Panc1 (cell line): ENCODE data around the gene TSC22D3. TPM values are rescaled to one million over a fixed set of nuclear protein-coding genes. Genes with fewer than 3 reads are reported as not detected.

Source experiments
- ATAC-seq: fragments of 200-7000 bp; cut with Tn5 transposase; 2 replicates; pipeline ENCODE4 v1.9.1; 2020; ENCODE audit warnings: mild to moderate bottlenecking, moderate library complexity
- BruUV-seq: library from RNA; stranded (reverse); fragments of 400-500 nt; replicated peaks from 2 replicates; lab custom pipeline; 2021; lab: Mats Ljungman, UMichigan
- CTCF ChIA-PET: fragments of 300-600 bp; sonication (Branson Sonifier 250); formaldehyde crosslinking; loops from one replicate; lab custom pipeline; 2022; ENCODE audit warnings: antibody characterized with exemption; lab: Charles Lee
- POLR2A ChIA-PET: fragments of 300-600 bp; sonication (Branson Sonifier 250); formaldehyde crosslinking; loops from one replicate; lab custom pipeline; 2022; ENCODE audit warnings: antibody characterized with exemption; lab: Charles Lee
- DNase-seq: peaks from one replicate; pipeline ENCODE4 v3.0.0-alpha.2; 2010; ENCODE audit warnings: low read depth, low spot score
- H3K27ac ChIP-seq: 2 replicates; pipeline ENCODE4 v1.5.1; 2011; ENCODE audit warnings: mild to moderate bottlenecking, low read length, inconsistent platforms
- H3K27me3 ChIP-seq: fragments of 200-500 bp; sonication (Bioruptor generic); 2 replicates; pipeline ENCODE4 v1.6.0; 2014; ENCODE audit warnings: low read length, inconsistent platforms; ENCODE audit not compliant: control insufficient read depth, insufficient read depth
- H3K36me3 ChIP-seq: fragments of 200-500 bp; sonication (Bioruptor generic); 2 replicates; pipeline ENCODE4 v1.5.1; 2014; ENCODE audit warnings: inconsistent platforms, mild to moderate bottlenecking, low read length, moderate library complexity; ENCODE audit not compliant: control insufficient read depth, insufficient read depth
- H3K4me1 ChIP-seq: 2 replicates; pipeline ENCODE4 v1.5.1; 2011; ENCODE audit warnings: inconsistent platforms, mild to moderate bottlenecking, low read length, moderate library complexity; ENCODE audit not compliant: control insufficient read depth, insufficient read depth
- H3K4me3 ChIP-seq, 2 experiments: 2 replicates each; pipeline ENCODE4 v1.5.1; 2011 to 2012; ENCODE audit warnings: low read depth in 2 of 2, low read length in 2 of 2, mild to moderate bottlenecking in 2 of 2, inconsistent platforms in 1 of 2, moderate library complexity in 1 of 2
- H3K9me3 ChIP-seq: fragments of 200-500 bp; sonication (Bioruptor generic); 2 replicates; pipeline ENCODE4 v1.5.1; 2014; ENCODE audit warnings: low read depth, mild to moderate bottlenecking, inconsistent platforms, low read length, moderate library complexity; ENCODE audit not compliant: control insufficient read depth, insufficient read depth
- POLR2AphosphoS5 ChIP-seq: IDR thresholded peaks from 2 replicates; pipeline ENCODE4 v1.6.1; 2012; ENCODE audit warnings: mild to moderate bottlenecking, low read depth, low read length, moderate library complexity
- SIN3A ChIP-seq: IDR thresholded peaks from 2 replicates; pipeline ENCODE4 v1.6.1; 2012; ENCODE audit warnings: low read depth, mild to moderate bottlenecking, low read length, moderate library complexity, borderline replicate concordance; ENCODE audit not compliant: insufficient read depth
- TCF7L2 ChIP-seq: IDR thresholded peaks from 2 replicates; pipeline ENCODE4 v1.6.1; 2011; ENCODE audit warnings: mild to moderate bottlenecking, low read depth, low read length, inconsistent platforms
- in situ Hi-C: cut with HindIII; loops from 2 replicates; pipeline ENCODE4 v1.10.0; 2016; ENCODE audit warnings: low sequenced_read_pairs, low pct_unique_long_range_greater_than_20kb
- intact Hi-C: fragments of 100-400 bp; cut with micrococcal nuclease; formaldehyde crosslinking; loops from one replicate; pipeline ENCODE4 v1.10.0; 2022; ENCODE audit not compliant: unreplicated experiment
- total RNA-seq: library from RNA; stranded (reverse); gene quantifications from one replicate; pipeline ENCODE4 v1.2.1, GENCODE V29; 2021; ENCODE audit not compliant: unreplicated experiment
- TF ChIP-seq, protein P1 (sequence below): fragments of 450-650 bp; IDR thresholded peaks from 2 replicates; pipeline ENCODE4 v1.5.1; 2017; ENCODE audit warnings: mild to moderate bottlenecking
- TF ChIP-seq, protein P2 (sequence below), 2 experiments: IDR thresholded peaks; 2 replicates each; pipeline ENCODE4 v1.6.1; 2011 to 2012; ENCODE audit warnings: low read depth in 2 of 2, control low read depth in 1 of 2, low read length in 1 of 2, mild to moderate bottlenecking in 1 of 2, moderate library complexity in 1 of 2; ENCODE audit not compliant: insufficient read depth in 1 of 2

Gene TSC22D3
- total RNA-seq, 1 experiment from 2014 or later = 7.2 TPM

GRCh38 chrX:107758231-107758766 is 17.3 kb downstream of the TSC22D3 start:
- no TSS peak for BruUV-seq
- ChIA-PET CTCF (no interaction called here), POLR2A (interaction anchor here (0.7 kb wide), 1 partner anchor 25 kb away, joined by 4 read pairs; no protein-coding TSS in a partner anchor)
- Histone ChIP-seq H3K36me3 (no peaks in the 10 kb centered on the region), H3K4me3 (no peak overlapping the region), H3K27me3 (peaks cover 5% of the 10 kb centered on the region; the same call in 1 of the 2 replicates), H3K27ac (no peak overlapping the region), H3K9me3 (no peaks in the 10 kb centered on the region), H3K4me1 (no peaks in the 10 kb centered on the region)
- TF ChIP-seq TCF7L2 = no peak
- TF ChIP-seq, protein P1, sequence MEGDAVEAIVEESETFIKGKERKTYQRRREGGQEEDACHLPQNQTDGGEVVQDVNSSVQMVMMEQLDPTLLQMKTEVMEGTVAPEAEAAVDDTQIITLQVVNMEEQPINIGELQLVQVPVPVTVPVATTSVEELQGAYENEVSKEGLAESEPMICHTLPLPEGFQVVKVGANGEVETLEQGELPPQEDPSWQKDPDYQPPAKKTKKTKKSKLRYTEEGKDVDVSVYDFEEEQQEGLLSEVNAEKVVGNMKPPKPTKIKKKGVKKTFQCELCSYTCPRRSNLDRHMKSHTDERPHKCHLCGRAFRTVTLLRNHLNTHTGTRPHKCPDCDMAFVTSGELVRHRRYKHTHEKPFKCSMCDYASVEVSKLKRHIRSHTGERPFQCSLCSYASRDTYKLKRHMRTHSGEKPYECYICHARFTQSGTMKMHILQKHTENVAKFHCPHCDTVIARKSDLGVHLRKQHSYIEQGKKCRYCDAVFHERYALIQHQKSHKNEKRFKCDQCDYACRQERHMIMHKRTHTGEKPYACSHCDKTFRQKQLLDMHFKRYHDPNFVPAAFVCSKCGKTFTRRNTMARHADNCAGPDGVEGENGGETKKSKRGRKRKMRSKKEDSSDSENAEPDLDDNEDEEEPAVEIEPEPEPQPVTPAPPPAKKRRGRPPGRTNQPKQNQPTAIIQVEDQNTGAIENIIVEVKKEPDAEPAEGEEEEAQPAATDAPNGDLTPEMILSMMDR = no peak
- TF ChIP-seq POLR2AphosphoS5 = no peak
- TF ChIP-seq, protein P2, sequence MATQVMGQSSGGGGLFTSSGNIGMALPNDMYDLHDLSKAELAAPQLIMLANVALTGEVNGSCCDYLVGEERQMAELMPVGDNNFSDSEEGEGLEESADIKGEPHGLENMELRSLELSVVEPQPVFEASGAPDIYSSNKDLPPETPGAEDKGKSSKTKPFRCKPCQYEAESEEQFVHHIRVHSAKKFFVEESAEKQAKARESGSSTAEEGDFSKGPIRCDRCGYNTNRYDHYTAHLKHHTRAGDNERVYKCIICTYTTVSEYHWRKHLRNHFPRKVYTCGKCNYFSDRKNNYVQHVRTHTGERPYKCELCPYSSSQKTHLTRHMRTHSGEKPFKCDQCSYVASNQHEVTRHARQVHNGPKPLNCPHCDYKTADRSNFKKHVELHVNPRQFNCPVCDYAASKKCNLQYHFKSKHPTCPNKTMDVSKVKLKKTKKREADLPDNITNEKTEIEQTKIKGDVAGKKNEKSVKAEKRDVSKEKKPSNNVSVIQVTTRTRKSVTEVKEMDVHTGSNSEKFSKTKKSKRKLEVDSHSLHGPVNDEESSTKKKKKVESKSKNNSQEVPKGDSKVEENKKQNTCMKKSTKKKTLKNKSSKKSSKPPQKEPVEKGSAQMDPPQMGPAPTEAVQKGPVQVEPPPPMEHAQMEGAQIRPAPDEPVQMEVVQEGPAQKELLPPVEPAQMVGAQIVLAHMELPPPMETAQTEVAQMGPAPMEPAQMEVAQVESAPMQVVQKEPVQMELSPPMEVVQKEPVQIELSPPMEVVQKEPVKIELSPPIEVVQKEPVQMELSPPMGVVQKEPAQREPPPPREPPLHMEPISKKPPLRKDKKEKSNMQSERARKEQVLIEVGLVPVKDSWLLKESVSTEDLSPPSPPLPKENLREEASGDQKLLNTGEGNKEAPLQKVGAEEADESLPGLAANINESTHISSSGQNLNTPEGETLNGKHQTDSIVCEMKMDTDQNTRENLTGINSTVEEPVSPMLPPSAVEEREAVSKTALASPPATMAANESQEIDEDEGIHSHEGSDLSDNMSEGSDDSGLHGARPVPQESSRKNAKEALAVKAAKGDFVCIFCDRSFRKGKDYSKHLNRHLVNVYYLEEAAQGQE (IDR thresholded peaks at IDR 0.05; ENCODE audit: insufficient read depth in 1 of 2, low read depth in 2 of 2, low read length in 1 of 2) = no peak
- no peak for TF ChIP-seq SIN3A
- DNase-seq = no peak
- intact Hi-C loops (no loop called here), in situ Hi-C loops (no loop called here)
- no peak for ATAC-seq

- CTCF ChIA-PET = no interaction called here
Observed at GRCh38 chrX:107755721-107756120, 19.9 kb downstream of the TSC22D3 start.

More at GRCh38 chrX:107755721-107756120, 19.9 kb downstream of the TSC22D3 start:
- Histone ChIP-seq H3K27me3 (peaks cover 2% of the 10 kb centered on the region; the same call in 1 of the 2 replicates), H3K36me3 (no peaks in the 10 kb centered on the region), H3K4me3 (no peak overlapping the region), H3K27ac (no peak overlapping the region), H3K4me1 (no peaks in the 10 kb centered on the region), H3K9me3 (no peaks in the 10 kb centered on the region)
- POLR2A ChIA-PET = no interaction called here
- TF ChIP-seq POLR2AphosphoS5 = no peak
- TF ChIP-seq, protein P2 (IDR thresholded peaks at IDR 0.05; ENCODE audit: insufficient read depth in 1 of 2, low read depth in 2 of 2, low read length in 1 of 2) = no peak
- no peak for TF ChIP-seq SIN3A
- TF ChIP-seq, protein P1 = no peak
- TF ChIP-seq TCF7L2 = no peak
- no peak for ATAC-seq
- intact Hi-C loops (no loop called here), in situ Hi-C loops (no loop called here)
- no peak for DNase-seq
- BruUV-seq = no TSS peak
